ENCODE data around the gene FAM111B. TPM values are rescaled to one million over a fixed set of nuclear protein-coding genes. Genes with fewer than 3 reads are reported as not detected.

Gene FAM111B
- total RNA-seq, 1 experiment from 2014 or later = 23.6 TPM

DNA sequence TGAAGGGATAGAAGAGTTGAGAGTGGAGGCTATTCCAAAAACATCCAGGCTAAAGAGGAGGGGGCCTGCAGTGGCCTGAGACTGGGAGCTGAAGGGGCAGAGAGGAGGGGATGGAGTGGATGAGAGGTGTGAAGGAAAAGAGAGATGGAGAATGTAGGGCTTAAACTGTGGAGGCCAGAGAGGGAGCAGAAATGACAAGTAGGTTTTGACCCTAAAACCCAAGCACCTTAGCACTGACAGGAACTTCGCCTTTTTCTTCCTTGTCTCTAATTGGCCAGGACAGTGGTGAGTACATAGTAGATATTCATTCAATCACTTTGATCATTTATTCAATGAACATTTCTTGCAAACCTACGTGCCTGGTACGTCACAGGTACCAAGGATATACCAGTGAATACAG, 7.3 kb downstream of the FAM111B start:
- CTCF ChIA-PET = no interaction called here
- Histone ChIP-seq H3K36me3 (ENCODE audit: control insufficient read depth, insufficient read depth, low read length) (no peaks in the 10 kb centered on the region; the same call in 1 of the 2 replicates), H3K4me3 (ENCODE audit: low read depth in 2 of 2, low read length in 2 of 2) (no peak overlapping the region), H3K9me3 (ENCODE audit: control insufficient read depth, insufficient read depth, low read depth, low read length) (peaks cover 13% of the 10 kb centered on the region; the same call in 1 of the 2 replicates), H3K27ac (ENCODE audit: low read length) (no peak overlapping the region), H3K4me1 (ENCODE audit: control insufficient read depth, insufficient read depth, low read length) (no peaks in the 10 kb centered on the region), H3K27me3 (ENCODE audit: control insufficient read depth, insufficient read depth, low read length) (no peaks in the 10 kb centered on the region)
- DNase-seq (ENCODE audit: low read depth, low spot score) (no peak), ATAC-seq (no peak)
- TF ChIP-seq TCF7L2 (IDR thresholded peaks at IDR 0.05; ENCODE audit: low read depth, low read length) (no peak), POLR2AphosphoS5 (IDR thresholded peaks at IDR 0.05; ENCODE audit: low read depth, low read length) (no peak), SIN3A (IDR thresholded peaks at IDR 0.05; ENCODE audit: borderline replicate concordance, insufficient read depth, low read depth, low read length) (no peak)
- TF ChIP-seq, protein P1, sequence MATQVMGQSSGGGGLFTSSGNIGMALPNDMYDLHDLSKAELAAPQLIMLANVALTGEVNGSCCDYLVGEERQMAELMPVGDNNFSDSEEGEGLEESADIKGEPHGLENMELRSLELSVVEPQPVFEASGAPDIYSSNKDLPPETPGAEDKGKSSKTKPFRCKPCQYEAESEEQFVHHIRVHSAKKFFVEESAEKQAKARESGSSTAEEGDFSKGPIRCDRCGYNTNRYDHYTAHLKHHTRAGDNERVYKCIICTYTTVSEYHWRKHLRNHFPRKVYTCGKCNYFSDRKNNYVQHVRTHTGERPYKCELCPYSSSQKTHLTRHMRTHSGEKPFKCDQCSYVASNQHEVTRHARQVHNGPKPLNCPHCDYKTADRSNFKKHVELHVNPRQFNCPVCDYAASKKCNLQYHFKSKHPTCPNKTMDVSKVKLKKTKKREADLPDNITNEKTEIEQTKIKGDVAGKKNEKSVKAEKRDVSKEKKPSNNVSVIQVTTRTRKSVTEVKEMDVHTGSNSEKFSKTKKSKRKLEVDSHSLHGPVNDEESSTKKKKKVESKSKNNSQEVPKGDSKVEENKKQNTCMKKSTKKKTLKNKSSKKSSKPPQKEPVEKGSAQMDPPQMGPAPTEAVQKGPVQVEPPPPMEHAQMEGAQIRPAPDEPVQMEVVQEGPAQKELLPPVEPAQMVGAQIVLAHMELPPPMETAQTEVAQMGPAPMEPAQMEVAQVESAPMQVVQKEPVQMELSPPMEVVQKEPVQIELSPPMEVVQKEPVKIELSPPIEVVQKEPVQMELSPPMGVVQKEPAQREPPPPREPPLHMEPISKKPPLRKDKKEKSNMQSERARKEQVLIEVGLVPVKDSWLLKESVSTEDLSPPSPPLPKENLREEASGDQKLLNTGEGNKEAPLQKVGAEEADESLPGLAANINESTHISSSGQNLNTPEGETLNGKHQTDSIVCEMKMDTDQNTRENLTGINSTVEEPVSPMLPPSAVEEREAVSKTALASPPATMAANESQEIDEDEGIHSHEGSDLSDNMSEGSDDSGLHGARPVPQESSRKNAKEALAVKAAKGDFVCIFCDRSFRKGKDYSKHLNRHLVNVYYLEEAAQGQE (IDR thresholded peaks at IDR 0.05; ENCODE audit: insufficient read depth in 1 of 2, low read depth in 2 of 2, low read length in 1 of 2) = no peak
- TF ChIP-seq, protein P2, sequence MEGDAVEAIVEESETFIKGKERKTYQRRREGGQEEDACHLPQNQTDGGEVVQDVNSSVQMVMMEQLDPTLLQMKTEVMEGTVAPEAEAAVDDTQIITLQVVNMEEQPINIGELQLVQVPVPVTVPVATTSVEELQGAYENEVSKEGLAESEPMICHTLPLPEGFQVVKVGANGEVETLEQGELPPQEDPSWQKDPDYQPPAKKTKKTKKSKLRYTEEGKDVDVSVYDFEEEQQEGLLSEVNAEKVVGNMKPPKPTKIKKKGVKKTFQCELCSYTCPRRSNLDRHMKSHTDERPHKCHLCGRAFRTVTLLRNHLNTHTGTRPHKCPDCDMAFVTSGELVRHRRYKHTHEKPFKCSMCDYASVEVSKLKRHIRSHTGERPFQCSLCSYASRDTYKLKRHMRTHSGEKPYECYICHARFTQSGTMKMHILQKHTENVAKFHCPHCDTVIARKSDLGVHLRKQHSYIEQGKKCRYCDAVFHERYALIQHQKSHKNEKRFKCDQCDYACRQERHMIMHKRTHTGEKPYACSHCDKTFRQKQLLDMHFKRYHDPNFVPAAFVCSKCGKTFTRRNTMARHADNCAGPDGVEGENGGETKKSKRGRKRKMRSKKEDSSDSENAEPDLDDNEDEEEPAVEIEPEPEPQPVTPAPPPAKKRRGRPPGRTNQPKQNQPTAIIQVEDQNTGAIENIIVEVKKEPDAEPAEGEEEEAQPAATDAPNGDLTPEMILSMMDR (IDR thresholded peaks at IDR 0.05) = no peak
- in situ Hi-C loops (cut with HindIII; ENCODE audit: low pct_unique_long_range_greater_than_20kb, low sequenced_read_pairs) = no loop called here
- intact Hi-C loops (cut with micrococcal nuclease; ENCODE audit: unreplicated experiment) = no loop called here
- BruUV-seq (replicated peaks) = no TSS peak
- POLR2A ChIA-PET = no interaction called here

DNA sequence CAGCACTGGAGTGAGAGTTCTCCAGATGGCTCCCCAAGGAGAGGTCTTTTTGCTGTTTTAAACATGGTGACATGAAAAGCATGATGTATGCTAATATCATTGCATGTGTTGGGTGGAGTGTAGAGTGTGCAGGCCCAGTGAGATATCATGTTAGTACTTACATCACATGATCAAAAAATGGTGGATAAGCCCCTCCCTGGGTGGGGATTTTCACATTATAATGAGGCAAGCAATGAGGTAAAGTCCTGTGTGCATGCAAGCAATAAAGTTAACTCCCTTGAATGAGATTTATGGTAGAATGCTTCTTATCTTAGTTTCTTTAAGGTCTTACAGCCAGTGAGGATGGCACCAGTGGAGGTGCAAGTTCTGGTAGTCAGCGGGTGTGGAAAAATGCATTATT, 8.5 kb downstream of the FAM111B start:
- H3K27me3 ChIP-seq (ENCODE audit: control insufficient read depth, insufficient read depth, low read length) = no peaks in the 10 kb centered on the region
- TF ChIP-seq, protein P2 (IDR thresholded peaks at IDR 0.05) = no peak
- TF ChIP-seq SIN3A (IDR thresholded peaks at IDR 0.05; ENCODE audit: borderline replicate concordance, insufficient read depth, low read depth, low read length) (no peak), TCF7L2 (IDR thresholded peaks at IDR 0.05; ENCODE audit: low read depth, low read length) (no peak), POLR2AphosphoS5 (IDR thresholded peaks at IDR 0.05; ENCODE audit: low read depth, low read length) (no peak)
- TF ChIP-seq, protein P1 (IDR thresholded peaks at IDR 0.05; ENCODE audit: insufficient read depth in 1 of 2, low read depth in 2 of 2, low read length in 1 of 2) = no peak
- DNase-seq (ENCODE audit: low read depth, low spot score) (no peak), ATAC-seq (no peak)
- no peak overlapping the region for H3K4me3 ChIP-seq (ENCODE audit: low read depth in 2 of 2, low read length in 2 of 2)
- POLR2A ChIA-PET = no interaction called here
- intact Hi-C loops (cut with micrococcal nuclease; ENCODE audit: unreplicated experiment) (no loop called here), in situ Hi-C loops (cut with HindIII; ENCODE audit: low pct_unique_long_range_greater_than_20kb, low sequenced_read_pairs) (no loop called here)
- peaks cover 13% of the 10 kb centered on the region; the same call in 1 of the 2 replicates for H3K9me3 ChIP-seq (ENCODE audit: control insufficient read depth, insufficient read depth, low read depth, low read length)
- CTCF ChIA-PET = no interaction called here
- BruUV-seq (replicated peaks) = no TSS peak
- no peaks in the 10 kb centered on the region for H3K4me1 ChIP-seq (ENCODE audit: control insufficient read depth, insufficient read depth, low read length)
- H3K36me3 ChIP-seq (ENCODE audit: control insufficient read depth, insufficient read depth, low read length) = peaks cover 2% of the 10 kb centered on the region; the same call in 1 of the 2 replicates
- H3K27ac ChIP-seq (ENCODE audit: low read length) = no peak overlapping the region

Measured in Panc1 (cell line).